CD4-positive, alpha-beta T cell treated with Interferon gamma for 1 hour (primary cell): Measurements from ENCODE around the gene NBAS.
"Not testable (repeated sequence)": the region's sequence is repeated elsewhere in the genome, so short reads cannot be mapped to it uniquely, and the experiment has no call there.

Experiments
- DNase-seq: peaks from one replicate; pipeline ENCODE4 v3.0.0-alpha.2; 2020

The NBAS gene

DNA sequence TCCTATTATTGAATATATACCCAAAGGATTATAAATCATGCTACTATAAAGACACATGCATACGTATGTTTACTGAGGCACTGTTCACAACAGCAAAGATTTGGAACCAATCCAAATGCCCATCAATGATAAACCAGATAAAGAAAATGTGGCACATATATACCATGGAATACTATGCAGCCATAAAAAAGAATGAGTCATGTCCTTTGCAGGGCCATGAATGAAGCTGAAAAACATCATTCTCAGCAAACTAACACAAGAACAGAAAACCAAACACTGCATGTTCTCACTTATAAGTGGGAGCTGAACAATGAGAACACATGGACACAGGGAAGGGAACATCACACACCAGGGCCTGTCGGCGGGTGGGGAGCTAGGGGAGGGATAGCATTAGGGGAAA lies 310.2 kb downstream of the NBAS start:
- not testable (repeated sequence) for DNase-seq

DNA sequence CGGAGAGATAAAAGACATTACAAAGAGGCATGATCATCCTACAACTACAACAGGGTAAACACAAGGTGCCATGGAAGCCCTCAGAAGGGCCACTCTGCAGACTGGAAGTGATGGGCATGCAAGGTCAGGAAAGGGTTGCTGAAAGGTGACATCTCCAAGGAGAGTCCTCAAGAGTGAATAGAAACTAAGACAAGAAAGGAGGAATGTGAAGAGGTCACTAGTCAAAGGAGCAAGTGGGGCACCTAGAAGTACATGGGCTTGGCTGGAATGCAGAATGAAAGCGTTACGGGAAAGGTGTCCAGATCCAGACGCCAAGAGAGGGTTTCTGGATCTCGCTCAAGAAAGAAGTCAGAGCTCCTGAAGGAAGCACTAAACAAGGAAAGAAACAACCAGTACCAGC lies 314.3 kb downstream of the NBAS start:
- DNase-seq = no peak

DNA sequence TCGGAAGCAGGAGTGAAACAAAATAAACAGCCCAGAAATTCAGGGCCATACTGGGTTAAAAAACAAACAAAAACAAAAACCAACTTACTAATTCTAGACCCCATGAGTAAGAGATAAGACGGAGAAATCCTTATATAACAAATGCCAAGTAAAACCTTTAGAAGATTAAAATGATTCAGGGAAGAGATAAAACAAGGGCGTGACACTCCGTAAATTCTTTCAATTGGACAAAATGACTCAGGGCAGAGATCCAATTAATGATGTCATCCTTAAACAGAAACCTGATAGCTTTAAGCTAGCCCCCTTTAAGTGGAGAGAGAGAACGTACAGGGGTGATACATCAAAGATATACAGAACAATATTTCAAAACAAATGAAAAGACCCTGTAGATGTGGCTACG lies 317.4 kb downstream of the NBAS start:
- no peak for DNase-seq

DNA sequence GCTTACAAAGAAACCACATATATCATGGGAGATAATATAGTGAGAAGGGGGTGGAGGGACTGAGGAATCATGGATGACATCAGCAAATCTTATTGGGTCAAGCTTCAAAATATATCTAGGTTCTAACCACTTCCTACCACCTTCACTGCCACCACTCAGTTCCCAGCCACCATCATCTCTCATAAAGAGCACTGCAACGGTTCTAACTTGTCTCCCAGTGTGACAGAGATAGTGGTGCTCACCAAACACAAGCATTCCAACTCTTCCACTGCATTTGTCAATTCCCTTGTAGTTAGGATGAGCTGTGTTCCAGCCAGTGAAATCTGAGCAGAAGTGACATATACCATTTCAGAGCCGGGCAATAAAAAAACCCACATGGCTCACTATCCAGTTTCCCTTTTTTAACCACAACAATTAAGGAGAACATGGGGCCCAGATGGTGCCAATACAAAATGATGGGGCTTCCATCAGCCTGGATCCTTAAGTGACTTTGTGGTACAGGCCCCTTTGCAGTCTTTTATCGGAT lies 318.1 kb downstream of the NBAS start:
- DNase-seq = no peak

DNA sequence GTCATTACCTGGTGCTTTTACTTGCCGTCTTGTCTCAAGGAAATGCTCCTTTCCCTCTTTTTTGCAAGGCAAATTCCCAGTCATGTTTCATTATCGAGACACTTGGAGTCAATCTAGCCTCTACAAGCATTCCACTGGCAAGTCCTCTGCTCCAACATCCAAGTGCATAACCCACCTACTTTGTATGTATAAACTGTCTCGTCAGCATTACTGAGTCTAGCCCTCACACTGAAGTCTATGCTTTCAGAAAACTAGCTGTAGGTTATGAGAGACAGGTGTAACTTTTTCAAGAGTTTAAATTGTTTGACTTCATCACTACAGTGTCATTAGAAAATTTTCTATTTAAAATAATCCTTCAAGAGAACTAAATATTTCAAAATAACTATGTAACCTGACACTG lies 319.2 kb downstream of the NBAS start:
- DNase-seq = no peak

DNA sequence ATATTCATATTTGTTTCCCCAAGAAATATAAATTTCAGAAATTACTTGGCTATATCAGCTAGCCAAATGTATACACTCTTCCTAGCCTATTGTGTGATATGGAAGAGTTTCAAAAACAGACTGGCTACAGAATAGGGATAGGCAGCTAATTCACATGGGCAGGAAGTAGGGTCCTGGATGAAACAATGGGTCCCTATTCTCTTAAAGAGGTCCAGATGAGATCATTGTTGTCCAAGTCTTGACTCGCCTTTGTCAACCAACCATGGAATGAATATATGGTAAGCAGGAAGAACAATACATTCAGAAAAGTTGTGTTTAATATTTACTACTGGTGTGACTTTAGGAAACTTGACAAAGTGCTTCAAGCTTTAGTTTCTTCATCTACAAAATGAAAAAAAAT lies 319.9 kb downstream of the NBAS start:
- no peak for DNase-seq

DNA sequence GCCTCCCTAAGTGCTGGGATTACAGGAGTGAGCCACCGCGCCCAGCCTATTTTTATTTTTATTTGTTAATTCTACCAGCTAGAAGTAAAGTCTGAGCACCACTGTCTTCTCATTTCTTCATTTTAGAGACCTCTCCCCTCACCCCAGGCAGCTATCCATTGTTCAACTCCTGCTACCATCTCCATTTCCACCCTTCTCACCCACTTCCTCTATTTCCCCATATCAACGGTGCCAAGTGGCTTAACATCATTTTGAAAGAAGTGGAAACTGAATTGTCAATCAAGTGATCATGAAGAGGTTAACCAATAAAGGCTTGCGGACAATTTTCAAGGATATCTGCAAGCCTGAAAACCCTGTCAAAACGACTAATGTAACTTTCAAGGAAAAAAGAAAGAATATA lies 323.1 kb downstream of the NBAS start:
- no peak for DNase-seq

DNA sequence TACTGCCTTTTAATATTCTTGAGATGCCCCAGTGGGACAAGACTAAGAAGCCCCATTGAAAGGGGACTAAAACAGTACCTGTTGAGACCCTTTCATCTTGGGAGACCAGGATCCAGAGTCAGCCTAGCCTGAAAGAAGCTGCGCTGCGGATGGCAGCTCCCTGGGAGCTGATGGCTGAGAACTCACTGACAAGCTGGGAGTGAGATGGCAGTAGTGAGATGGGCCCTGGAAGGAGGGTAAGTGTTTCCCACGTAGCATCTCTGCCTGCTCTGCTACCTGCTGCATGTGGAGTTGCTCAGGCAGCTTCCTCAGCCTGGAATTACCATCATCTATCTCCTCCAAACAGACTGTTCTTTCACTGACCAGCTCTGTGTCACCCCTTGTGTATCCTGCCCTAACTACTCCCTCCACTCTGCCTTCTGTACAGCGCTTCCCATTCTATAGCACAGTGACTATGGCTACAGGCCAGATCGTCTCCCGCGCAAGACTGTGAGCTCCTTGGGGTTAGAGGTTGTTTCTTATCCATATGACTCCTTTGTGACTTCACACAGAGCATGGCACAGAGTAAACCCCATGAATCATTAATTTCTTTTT lies 330.4 kb downstream of the NBAS start:
- DNase-seq = no peak

DNA sequence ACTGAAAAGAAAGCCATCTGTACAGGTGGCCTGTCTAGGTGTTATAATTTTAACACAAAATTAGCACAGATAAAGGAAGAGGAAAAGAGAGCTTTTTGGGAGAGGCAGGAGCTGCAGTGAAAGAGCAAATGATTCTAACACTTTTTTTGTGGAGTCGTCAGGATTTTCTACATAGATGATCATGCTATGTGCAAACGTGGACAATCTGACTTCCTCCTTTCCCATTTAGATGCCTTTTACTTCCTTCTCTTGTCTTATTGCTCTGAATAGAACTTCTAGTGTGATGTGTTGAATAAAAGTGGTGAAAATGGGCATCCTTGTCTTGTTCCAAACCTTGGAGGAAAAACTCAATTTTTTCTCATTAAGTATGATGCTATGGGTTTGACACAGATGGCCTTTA lies 334.5 kb downstream of the NBAS start:
- no peak for DNase-seq

DNA sequence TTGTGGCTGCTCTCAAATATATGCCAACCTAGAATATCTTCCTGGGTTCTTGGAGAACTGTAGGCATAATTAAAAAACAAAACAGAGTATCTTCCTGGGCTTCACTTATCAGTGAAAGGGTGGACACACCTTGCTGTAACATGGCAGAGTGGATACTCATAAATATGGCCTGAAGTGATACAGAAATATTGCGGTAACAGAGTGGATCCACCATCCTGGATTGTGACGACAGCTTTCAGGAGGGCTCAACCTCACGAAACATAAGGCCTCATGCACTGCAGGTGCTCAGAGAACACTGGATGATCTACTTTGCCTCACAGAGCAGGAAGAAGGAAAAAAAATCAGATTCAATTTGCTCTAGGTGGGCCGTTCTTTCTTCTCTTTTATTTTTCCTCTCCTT lies 336.0 kb downstream of the NBAS start:
- DNase-seq = no peak

DNA sequence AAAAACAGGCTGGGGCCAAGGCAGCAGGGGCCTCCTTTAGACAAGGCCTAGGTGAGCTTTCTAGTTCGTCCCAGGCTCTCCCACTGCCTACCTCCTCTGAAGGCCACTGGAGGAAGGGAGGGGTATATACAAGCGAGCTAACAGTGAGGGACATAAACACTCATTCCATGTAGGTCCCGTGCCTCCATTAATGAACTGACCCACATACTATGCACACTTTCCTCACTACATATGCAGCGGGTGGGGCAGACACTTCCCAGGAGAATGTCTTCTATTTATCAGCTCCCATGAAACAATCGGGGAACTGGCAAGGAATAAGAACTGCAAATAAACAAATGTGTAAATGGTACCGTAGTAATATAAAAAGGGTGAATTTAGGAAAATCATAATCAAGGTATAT lies 336.5 kb downstream of the NBAS start:
- no peak for DNase-seq

DNA sequence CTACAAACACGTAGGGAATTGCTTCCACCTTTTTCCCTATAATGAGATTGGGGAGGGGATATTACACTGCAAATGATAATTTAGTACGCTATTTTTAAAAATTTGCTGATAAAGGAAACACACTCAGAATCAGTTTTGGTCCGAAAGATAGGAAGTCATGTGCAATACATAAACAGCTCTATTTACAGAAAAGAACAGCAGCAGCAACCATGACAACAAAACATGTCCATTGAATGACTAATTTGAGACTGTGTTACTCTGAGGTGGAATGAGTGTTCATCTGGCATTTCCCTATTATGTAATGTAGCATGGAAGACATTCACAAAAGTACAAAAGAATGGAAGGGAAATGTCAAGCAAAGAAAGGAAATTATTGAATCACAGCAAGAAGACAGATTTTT lies 337.2 kb downstream of the NBAS start:
- no peak for DNase-seq

DNA sequence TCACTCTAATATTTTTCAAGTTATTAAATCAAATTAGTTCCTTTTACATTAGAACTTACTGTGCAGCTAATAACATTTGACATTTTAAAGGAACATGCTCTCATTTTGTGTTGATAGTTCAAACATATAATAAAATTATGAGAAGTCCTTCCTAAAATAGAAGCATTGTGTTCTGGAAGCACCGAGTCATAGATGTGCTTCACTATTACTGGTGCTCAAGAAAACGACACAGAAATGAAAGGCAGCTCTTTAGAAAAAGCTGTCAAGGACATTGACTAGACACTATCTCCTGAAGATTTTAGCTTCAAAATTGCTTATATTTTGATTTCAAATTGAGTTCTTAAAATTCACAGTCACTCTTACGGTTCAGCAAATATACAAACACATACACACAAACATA lies 338.3 kb downstream of the NBAS start:
- no peak for DNase-seq

DNA sequence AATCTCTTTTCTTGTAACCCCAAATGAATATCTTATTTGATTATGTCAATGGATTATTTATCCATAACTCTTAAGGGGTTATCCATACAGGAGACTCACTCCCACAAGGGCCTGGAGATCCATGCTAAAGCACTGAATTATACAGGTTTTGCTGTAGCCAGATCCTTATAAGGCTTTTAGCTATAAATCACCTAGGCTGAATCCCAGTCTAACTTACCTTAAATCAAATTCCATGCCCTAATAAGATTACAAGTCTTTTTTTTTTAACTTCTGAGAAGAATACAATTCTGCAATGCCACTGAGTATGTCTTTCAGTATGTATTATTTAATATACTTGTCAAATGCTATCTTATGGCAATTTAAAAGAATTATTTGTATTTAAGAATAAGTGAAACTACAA lies 340.5 kb downstream of the NBAS start:
- DNase-seq = no peak

DNA sequence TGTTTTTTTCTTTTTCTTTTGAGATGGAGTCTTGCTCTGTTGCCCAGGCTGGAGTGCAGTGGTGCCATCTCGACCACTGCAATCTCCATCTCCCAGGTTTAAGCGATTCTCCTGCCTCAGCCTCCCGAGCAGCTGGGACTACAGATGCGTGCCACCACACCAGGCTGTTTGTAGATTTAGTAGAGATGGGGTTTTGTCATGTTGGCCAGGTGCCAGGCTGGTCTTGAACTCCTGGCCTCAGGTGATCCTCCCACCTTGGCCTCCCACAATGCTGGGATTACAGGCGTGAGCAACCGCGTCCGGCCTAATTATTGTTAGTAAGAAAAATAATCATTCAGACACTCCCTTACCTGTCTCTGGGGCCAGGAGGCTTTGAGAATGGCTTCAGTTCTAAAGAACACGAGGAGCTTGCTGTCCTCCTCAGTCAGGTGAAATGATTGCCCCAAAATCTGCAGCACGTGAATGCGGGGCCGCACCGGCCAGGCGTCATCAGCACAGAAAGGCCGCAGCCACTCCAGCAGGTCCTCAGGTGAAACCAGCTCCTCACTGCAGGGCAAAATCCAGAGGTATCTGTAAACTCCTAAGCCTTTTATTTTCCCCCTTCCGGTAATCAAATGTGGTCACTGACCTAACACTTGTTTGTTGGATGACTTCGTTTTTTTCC lies 342.6 kb downstream of the NBAS start:
- DNase-seq = no peak

DNA sequence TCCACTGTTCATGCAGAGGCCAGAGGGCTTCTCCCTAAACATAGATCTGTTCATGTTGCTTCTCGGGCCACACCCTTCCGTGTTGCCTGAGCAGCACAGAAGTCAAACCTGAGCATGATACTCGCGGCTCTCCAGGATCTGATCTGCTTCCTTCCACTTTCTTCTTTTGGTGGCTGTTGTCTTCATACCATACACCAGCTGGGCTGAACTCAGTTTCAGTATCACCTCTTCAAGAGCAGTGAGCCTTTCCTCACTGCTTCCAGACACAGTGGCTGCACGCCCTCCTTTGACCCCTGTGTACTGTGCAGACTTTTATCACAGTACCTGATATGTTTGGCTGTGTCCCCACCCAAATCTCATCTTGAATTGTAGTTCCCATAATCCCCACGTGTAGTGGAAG lies 348.9 kb downstream of the NBAS start:
- no peak for DNase-seq

DNA sequence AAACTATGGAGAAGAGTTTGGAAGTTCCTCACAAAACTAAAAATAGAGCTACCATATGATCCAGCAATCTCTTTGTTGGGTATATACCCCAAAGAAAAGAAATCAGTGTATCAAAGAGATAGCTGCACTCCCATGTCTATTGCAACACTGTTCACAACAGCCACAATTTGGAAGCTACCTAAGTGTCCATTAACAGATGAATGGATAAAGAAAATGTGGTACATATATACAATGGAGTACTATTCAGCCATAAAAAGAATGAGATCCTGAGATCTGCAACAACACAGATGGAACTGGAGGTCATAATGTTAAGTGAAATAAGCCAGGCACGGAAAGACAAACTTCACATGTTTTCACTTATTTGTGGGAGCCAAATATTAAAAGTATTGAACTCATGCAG lies 350.6 kb downstream of the NBAS start:
- not testable (repeated sequence) for DNase-seq

DNA sequence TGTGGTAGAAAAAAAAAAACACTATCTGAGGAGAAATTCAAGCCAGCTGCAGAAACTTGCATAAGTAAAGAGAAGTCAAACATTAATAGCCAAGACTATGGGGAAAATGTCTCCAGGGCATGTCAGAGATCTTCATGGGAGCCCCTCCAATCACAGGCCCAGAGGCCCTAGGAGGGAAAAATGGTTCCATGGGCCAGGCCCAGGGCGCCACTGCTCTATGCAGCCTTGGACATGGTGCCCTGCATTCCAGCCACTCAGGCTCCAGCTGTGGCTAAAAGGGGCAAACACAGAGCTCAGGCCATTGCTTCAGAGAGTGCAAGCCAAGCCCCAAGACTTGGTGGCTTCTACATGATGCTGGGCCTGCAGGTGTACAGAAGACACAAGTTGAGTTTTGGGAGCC lies 354.7 kb downstream of the NBAS start:
- no peak for DNase-seq

DNA sequence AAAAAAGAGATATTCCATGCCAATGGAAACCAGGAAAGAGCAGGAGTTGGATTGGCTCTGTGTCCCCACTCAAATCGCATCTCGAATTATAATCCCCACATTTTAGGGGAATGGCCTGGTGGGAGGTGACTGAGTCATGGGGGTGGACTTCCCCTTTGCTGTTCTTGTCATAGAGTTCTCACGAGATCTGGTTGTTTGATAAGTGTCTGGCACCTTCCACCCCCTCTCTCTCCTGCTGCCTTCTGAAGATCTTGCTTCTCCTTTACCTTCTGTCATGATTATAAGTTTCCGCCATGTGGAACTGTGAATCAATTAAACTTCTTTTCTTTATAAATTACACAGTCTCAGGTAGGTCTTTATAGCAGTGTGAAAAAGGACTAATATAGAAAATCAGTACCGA lies 355.6 kb downstream of the NBAS start:
- DNase-seq = no peak

DNA sequence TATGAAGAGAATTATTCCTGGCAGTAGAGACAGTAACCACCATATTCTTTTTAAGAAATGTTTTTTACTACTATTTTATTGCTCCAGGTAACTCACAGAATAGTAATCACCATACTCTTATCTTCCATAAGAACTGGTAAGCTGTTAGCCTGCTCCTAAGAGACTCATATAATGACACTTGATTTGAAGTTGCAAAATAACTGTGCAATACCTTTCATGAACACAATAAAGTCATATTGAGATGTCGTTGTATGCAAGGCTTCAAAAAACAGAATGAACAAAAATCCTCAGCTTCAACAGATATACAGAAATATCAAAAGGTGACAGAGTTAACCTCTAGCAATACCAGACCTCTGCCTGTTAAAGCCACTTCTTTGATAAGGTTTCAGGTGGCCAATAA lies 360.1 kb downstream of the NBAS start:
- DNase-seq = no peak

DNA sequence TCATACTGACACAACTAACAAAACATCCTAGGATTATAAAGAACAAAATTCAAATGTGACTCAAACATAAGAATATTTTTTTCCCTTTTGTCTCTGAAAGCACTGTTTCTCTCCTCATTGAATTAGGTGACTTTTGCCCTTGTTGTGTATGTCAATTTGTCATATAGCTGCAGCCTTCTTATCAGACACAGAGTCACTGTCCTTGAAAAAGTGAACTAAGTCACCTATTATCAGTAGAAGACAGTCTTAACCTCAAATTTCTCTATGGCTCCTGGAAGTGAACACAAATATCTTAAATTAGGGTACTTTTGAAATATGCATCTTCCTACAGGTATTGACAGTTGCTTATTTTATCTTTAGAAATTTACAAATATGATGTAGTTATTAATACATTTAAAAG lies 360.6 kb downstream of the NBAS start:
- DNase-seq = no peak

DNA sequence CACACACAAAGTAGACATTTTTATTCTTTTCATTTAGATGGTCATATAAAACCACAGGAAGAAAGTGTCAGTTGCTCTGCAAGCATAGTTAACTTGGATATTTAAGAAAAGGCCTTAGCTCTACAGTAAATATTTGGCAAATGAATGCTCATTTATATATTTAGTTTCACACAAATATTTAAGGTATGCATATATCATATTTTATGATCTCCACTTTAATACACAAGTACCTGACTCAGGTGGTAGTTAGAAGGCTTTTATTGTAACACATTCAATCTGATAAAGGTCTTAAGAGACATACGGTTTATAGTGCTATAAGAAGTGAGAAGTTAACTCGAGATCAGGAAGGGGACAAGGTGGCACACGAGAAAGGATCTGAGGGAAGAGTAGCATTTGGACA lies 363.1 kb downstream of the NBAS start:
- no peak for DNase-seq

DNA sequence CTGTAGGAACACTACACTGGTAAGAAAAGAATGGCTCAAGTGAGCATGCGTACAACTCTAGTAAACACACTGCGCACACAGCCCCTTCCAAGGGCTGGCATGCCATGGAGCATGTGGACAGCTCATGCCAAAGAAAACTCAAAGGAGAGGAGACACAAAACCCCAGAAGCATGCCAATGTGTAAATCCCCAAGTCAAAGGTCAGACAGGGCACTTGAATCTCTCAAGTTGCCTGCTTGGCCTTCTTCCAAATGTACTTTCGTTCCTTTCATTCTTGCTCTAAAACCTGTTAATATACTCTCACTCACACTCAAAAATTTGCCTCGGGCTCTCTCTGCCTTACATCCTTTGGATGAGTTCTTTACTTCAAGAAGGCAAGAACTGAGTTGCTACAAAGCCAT lies 365.3 kb downstream of the NBAS start:
- no peak for DNase-seq

DNA sequence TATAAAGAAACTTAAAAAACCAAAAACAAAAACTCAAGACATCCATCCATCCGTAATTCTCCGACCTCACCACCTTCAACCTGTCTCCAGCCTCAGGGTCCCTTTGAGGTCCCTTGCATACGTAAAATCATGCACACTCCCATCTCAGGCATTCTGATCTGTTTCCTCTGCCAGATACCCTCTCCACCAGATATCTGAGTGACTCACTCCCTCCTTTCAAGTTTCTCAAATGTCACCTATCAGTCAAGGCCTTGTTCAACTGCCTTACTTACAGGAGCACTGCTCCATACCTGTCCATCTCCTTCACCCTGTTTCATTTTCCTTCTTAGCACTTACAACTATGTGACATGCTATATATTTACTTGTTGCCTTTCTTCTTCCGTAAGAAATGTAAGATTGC lies 369.3 kb downstream of the NBAS start:
- no peak for DNase-seq

DNA sequence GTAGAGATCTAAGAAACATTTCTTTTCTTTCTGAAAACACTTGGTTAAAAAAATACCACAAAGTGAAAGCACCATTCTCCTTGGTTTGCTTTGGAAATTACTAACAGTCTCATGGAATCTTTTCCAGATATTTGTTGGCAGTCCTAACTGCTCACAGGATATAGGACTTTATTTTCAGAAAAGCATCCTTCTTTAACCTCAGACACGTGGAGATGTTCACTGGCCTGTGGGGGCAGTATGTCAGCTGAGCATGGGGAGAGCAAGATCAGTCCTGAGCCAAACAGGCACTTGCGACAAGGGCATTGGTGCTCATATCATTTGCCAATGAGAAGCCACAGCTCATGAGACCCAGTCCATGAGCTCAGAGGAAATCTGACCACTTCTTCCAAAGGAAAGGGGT lies 371.9 kb downstream of the NBAS start:
- no peak for DNase-seq
